Liver (tissue), 9 donors: ENCODE results near the gene B3GALT2. TPM values are rescaled to one million over a fixed set of nuclear protein-coding genes. Genes with fewer than 3 reads are reported as not detected.

ENCODE experiments used
- DNase-seq: peaks from one replicate; pipeline ENCODE4 v3.0.0-alpha.2; 2017; ENCODE audit warnings: low spot score
- H3K27ac ChIP-seq, 2 donors: one replicate each; pipeline ENCODE4 v1.7.0; 2013; ENCODE audit warnings: inconsistent platforms in 2 of 2, low read length in 2 of 2, control low read depth in 1 of 2, low read depth in 1 of 2, mild to moderate bottlenecking in 1 of 2
- H3K27me3 ChIP-seq, 4 donors: one replicate each; pipeline versions ENCODE4 v1.6.1 to v1.7.0; 2013; ENCODE audit warnings: low read length in 3 of 4, inconsistent platforms in 1 of 4, mild to moderate bottlenecking in 1 of 4, moderate library complexity in 1 of 4; ENCODE audit not compliant: control insufficient read depth in 4 of 4, insufficient read depth in 4 of 4
- H3K36me3 ChIP-seq, 4 donors: one replicate each; pipeline versions ENCODE4 v1.6.1 to v1.7.0; 2013; ENCODE audit warnings: low read length in 3 of 4, mild to moderate bottlenecking in 3 of 4, low read depth in 1 of 4, moderate library complexity in 1 of 4; ENCODE audit not compliant: control insufficient read depth in 4 of 4, insufficient read depth in 3 of 4
- H3K4me1 ChIP-seq, 4 donors: one replicate each; pipeline versions ENCODE4 v1.6.1 to v1.7.0; 2013; ENCODE audit warnings: low read length in 3 of 4, mild to moderate bottlenecking in 3 of 4, moderate library complexity in 1 of 4; ENCODE audit not compliant: control insufficient read depth in 4 of 4, insufficient read depth in 4 of 4
- H3K4me3 ChIP-seq, 3 donors: one replicate each; pipeline versions ENCODE4 v1.6.1 to v1.7.0; 2013; ENCODE audit warnings: low read length in 3 of 3, control low read depth in 1 of 3, low read depth in 1 of 3, mild to moderate bottlenecking in 1 of 3
- H3K9ac ChIP-seq, 2 donors: one replicate each; pipeline ENCODE4 v1.7.0; 2013; ENCODE audit warnings: low read length in 2 of 2, mild to moderate bottlenecking in 2 of 2, moderate library complexity in 2 of 2, control low read depth in 1 of 2, low read depth in 1 of 2
- H3K9me3 ChIP-seq, 4 donors: one replicate each; pipeline versions ENCODE4 v1.6.1 to v1.7.0; 2013; ENCODE audit warnings: low read length in 3 of 4; ENCODE audit not compliant: control insufficient read depth in 4 of 4
- ATF3 ChIP-seq: IDR thresholded peaks from 2 replicates; pipeline ENCODE4 v1.6.1; 2016; ENCODE audit warnings: antibody characterized with exemption
- EGR1 ChIP-seq, 2 donors: IDR thresholded peaks; 2 replicates each; pipeline ENCODE4 v1.6.1; 2016 to 2018; ENCODE audit warnings: antibody characterized with exemption in 2 of 2, low read depth in 2 of 2
- FOXA1 ChIP-seq: IDR thresholded peaks from 2 replicates; pipeline ENCODE4 v1.6.1; 2016; ENCODE audit warnings: antibody characterized with exemption
- FOXA2 ChIP-seq: IDR thresholded peaks from 2 replicates; pipeline ENCODE4 v1.6.1; 2016; ENCODE audit warnings: antibody characterized with exemption
- GABPA ChIP-seq, 2 donors: IDR thresholded peaks in 1 of 2; conservative IDR thresholded peaks in 1 of 2; 2 replicates each; pipeline ENCODE4 v1.6.1; 2016; ENCODE audit warnings: antibody characterized with exemption in 2 of 2, mild to moderate bottlenecking in 1 of 2, moderate library complexity in 1 of 2
- HNF4A ChIP-seq, 2 donors: conservative IDR thresholded peaks; 2 replicates each; pipeline ENCODE4 v1.6.1; 2016; ENCODE audit warnings: antibody characterized with exemption in 2 of 2, mild to moderate bottlenecking in 2 of 2
- HNF4G ChIP-seq: IDR thresholded peaks from 2 replicates; pipeline ENCODE4 v1.6.1; 2016; ENCODE audit warnings: antibody characterized with exemption
- JUND ChIP-seq, 2 donors: IDR thresholded peaks; 2 replicates each; pipeline ENCODE4 v1.6.1; 2016; ENCODE audit warnings: antibody characterized with exemption in 2 of 2
- MAX ChIP-seq: IDR thresholded peaks from 2 replicates; pipeline ENCODE4 v1.6.1; 2016; ENCODE audit warnings: antibody characterized with exemption
- NR2F2 ChIP-seq: IDR thresholded peaks from 2 replicates; pipeline ENCODE4 v1.6.1; 2016; ENCODE audit warnings: antibody characterized with exemption
- RAD21 ChIP-seq, 2 donors: IDR thresholded peaks; 2 replicates each; pipeline ENCODE4 v1.6.1; 2016; ENCODE audit warnings: antibody characterized with exemption in 2 of 2, mild to moderate bottlenecking in 2 of 2
- REST ChIP-seq: IDR thresholded peaks from 2 replicates; pipeline ENCODE4 v1.6.1; 2016; ENCODE audit warnings: antibody characterized with exemption, mild to moderate bottlenecking
- RXRA ChIP-seq, 2 donors: IDR thresholded peaks; 2 replicates each; pipeline ENCODE4 v1.6.1; 2017 to 2018; ENCODE audit warnings: antibody characterized with exemption in 2 of 2, mild to moderate bottlenecking in 1 of 2
- SP1 ChIP-seq: IDR thresholded peaks from 2 replicates; pipeline ENCODE4 v1.6.1; 2018; ENCODE audit warnings: antibody characterized with exemption, mild to moderate bottlenecking
- TAF1 ChIP-seq: conservative IDR thresholded peaks from 2 replicates; pipeline ENCODE4 v1.6.1; 2016; ENCODE audit warnings: antibody characterized with exemption, mild to moderate bottlenecking
- YY1 ChIP-seq: IDR thresholded peaks from 2 replicates; pipeline ENCODE4 v1.6.1; 2016; ENCODE audit warnings: antibody characterized with exemption, mild to moderate bottlenecking
- WGBS: extraction: QIAGEN DNeasy Blood & Tissue Kit; methylation state at CpG from one replicate; pipeline ENCODE4 v1.1.7; 2013; 5-methylcytosine and 5-hydroxymethylcytosine counted together
- polyA plus RNA-seq, 2 donors: library from polyadenylated mRNA; stranded (reverse) in 1 of 2; unstranded in 1 of 2; fragments of 200-250 nt in 1 of 2; fragments of >200 nt in 1 of 2; fragmentation: Nextera tagmentation in 1 of 2; extraction: Ambion mirVana in 1 of 2; gene quantifications; one replicate each; pipeline versions ENCODE4 v1.2.1 to v1.2.3, GENCODE V29; 2013 to 2015
- total RNA-seq, 2 donors: library from RNA; depleted of rRNA; stranded (reverse); fragments of >200 nt; gene quantifications; one replicate each; pipeline ENCODE4 v1.2.3, GENCODE V29; 2014
- TF ChIP-seq, protein P1 (sequence below): fragments of 150-350 bp; IDR thresholded peaks from 2 replicates; pipeline ENCODE4 v1.5.1; 2017; ENCODE audit warnings: improper control_type of control experiment, low read depth, low read length; ENCODE audit not compliant: missing input control
- TF ChIP-seq, protein P2 (sequence below): IDR thresholded peaks from 2 replicates; pipeline ENCODE4 v1.6.1; 2016; ENCODE audit warnings: antibody characterized with exemption
- donor health status: healthy.
- donor health status: healthy.
- donor health status: healthy.
- donor health status: healthy.
- donor health status: healthy.

B3GALT2 gene
- total and polyA plus RNA-seq, 4 donors: 0.10 to 1.9 (median 0.35) TPM

DNA sequence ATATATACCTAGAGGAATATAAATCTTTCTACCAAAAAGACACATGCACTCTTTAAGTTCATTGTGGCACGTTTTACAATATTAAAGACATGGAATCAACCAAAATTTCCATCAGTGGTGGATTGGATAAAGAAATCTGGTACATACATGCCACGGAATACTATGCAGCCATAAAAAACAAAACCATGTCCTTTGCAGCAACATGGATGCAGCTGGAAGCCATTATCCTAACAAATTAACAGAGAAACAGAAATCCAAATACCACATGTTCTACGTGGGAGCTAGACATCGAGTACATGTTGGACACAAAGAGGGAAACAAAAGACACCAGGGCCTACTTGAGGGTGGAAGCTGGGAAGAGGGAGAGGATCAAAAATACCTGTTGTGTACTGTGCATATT is 33.0 kb upstream of the B3GALT2 start:
- Histone ChIP-seq H3K4me3 (no peak overlapping the region), H3K36me3 (peaks cover 2 to 12% (median 3%) of the 10 kb centered on the region in 4 donors), H3K27ac (no peak overlapping the region), H3K9me3 (no peaks in the 10 kb centered on the region), H3K27me3 (no peaks in the 10 kb centered on the region), H3K4me1 (no peaks in the 10 kb centered on the region), H3K9ac (no peak overlapping the region)
- no peak for DNase-seq
- TF ChIP-seq RAD21 (IDR thresholded peaks at IDR 0.05) (no peak), HNF4A (conservative IDR thresholded peaks at IDR 0.05) (no peak), YY1 (no peak), MAX (no peak), FOXA1 (no peak), TAF1 (no peak), EGR1 (IDR thresholded peaks at IDR 0.05; ENCODE audit: low read depth in 2 of 2) (no peak), JUND (IDR thresholded peaks at IDR 0.05) (no peak)
- TF ChIP-seq, protein P1, sequence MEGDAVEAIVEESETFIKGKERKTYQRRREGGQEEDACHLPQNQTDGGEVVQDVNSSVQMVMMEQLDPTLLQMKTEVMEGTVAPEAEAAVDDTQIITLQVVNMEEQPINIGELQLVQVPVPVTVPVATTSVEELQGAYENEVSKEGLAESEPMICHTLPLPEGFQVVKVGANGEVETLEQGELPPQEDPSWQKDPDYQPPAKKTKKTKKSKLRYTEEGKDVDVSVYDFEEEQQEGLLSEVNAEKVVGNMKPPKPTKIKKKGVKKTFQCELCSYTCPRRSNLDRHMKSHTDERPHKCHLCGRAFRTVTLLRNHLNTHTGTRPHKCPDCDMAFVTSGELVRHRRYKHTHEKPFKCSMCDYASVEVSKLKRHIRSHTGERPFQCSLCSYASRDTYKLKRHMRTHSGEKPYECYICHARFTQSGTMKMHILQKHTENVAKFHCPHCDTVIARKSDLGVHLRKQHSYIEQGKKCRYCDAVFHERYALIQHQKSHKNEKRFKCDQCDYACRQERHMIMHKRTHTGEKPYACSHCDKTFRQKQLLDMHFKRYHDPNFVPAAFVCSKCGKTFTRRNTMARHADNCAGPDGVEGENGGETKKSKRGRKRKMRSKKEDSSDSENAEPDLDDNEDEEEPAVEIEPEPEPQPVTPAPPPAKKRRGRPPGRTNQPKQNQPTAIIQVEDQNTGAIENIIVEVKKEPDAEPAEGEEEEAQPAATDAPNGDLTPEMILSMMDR: no peak
- WGBS: over 99% methylated on average over 4 of the region's 4 CpGs

DNA sequence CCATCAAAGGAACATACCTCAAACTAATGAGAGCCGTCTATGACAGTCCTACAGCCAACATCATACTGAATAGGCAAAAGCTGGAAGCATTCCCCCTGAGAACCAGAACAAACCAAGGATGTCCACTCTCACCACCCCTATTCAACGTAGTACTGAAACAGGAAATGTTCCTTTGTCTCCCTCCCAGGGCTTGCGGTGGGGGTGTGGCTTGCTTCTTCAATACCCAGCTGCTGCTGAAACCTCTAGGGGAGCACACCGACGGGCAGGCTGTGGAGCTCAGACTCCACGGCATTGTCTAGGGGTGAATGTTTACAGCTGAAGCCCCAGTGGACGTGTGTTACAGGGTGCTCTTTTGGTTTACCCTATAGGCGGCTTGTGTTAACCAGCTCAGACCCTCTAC is 30.5 kb upstream of the B3GALT2 start:
- Histone ChIP-seq H3K9ac (no peak overlapping the region), H3K27ac (no peak overlapping the region), H3K4me1 (no peaks in the 10 kb centered on the region), H3K36me3 (peaks cover 2 to 19% (median 5%) of the 10 kb centered on the region in 4 donors), H3K4me3 (no peak overlapping the region), H3K9me3 (no peaks in the 10 kb centered on the region), H3K27me3 (no peaks in the 10 kb centered on the region)
- 92% methylated on average over 8 of the region's 8 CpGs for WGBS
- TF ChIP-seq, protein P2, sequence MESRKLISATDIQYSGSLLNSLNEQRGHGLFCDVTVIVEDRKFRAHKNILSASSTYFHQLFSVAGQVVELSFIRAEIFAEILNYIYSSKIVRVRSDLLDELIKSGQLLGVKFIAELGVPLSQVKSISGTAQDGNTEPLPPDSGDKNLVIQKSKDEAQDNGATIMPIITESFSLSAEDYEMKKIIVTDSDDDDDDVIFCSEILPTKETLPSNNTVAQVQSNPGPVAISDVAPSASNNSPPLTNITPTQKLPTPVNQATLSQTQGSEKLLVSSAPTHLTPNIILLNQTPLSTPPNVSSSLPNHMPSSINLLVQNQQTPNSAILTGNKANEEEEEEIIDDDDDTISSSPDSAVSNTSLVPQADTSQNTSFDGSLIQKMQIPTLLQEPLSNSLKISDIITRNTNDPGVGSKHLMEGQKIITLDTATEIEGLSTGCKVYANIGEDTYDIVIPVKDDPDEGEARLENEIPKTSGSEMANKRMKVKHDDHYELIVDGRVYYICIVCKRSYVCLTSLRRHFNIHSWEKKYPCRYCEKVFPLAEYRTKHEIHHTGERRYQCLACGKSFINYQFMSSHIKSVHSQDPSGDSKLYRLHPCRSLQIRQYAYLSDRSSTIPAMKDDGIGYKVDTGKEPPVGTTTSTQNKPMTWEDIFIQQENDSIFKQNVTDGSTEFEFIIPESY: no peak
- no peak for TF ChIP-seq YY1
- TF ChIP-seq RAD21 (IDR thresholded peaks at IDR 0.05): no peak
- TF ChIP-seq ATF3: no peak
- TF ChIP-seq GABPA (IDR thresholded peaks at IDR 0.05 in 1 of 2, conservative IDR thresholded peaks at IDR 0.05 in 1 of 2): no peak
- no peak for TF ChIP-seq HNF4G
- TF ChIP-seq REST: no peak
- TF ChIP-seq NR2F2: no peak
- TF ChIP-seq, protein P1: no peak
- TF ChIP-seq JUND (IDR thresholded peaks at IDR 0.05): no peak
- no peak for TF ChIP-seq TAF1
- TF ChIP-seq HNF4A (conservative IDR thresholded peaks at IDR 0.05): no peak
- TF ChIP-seq SP1: no peak
- no peak for TF ChIP-seq RXRA (IDR thresholded peaks at IDR 0.05)
- TF ChIP-seq EGR1 (IDR thresholded peaks at IDR 0.05; ENCODE audit: low read depth in 2 of 2): no peak
- no peak for TF ChIP-seq FOXA2
- TF ChIP-seq FOXA1: no peak
- no peak for DNase-seq
